ENCODE results near the gene UBN2.
A peak's percentile ranks its signal among the peaks of the same experiment; 100 is the strongest.
"Not testable (repeated sequence)": the region's sequence is repeated elsewhere in the genome, so short reads cannot be mapped to it uniquely, and the experiment has no call there.

Gene UBN2

GRCh38 chr7:139224219-139224618, 6.8 kb upstream of the UBN2 start:
- no peak for TF ChIP-seq CTCF (IDR thresholded peaks at IDR 0.05; ENCODE audit: borderline replicate concordance, insufficient read depth, low read depth, low read length)
- no peak overlapping the region for H3K4me3 ChIP-seq (ENCODE audit: low read depth, low read length)

GRCh38 chr7:139224836-139225235, 6.2 kb upstream of the UBN2 start:
- H3K4me3 ChIP-seq (ENCODE audit: low read depth, low read length), result not testable (repeated sequence)

GRCh38 chr7:139225286-139226157, 5.5 kb upstream of the UBN2 start:
- H3K4me3 ChIP-seq (ENCODE audit: low read depth, low read length), result not testable (repeated sequence)

GRCh38 chr7:139226158-139226515, 4.9 kb upstream of the UBN2 start:
- H3K4me3 ChIP-seq (ENCODE audit: low read depth, low read length), result not testable (repeated sequence)

GRCh38 chr7:139226988-139227488, 4.0 kb upstream of the UBN2 start:
- H3K4me3 ChIP-seq (ENCODE audit: low read depth, low read length), result not testable (repeated sequence)

GRCh38 chr7:139230023-139230422, 1.0 kb upstream of the UBN2 start:
- no peak overlapping the region for H3K4me3 ChIP-seq (ENCODE audit: low read depth, low read length)
- TF ChIP-seq CTCF (IDR thresholded peaks at IDR 0.05; ENCODE audit: borderline replicate concordance, insufficient read depth, low read depth, low read length), result no peak

GRCh38 chr7:139230484-139230773, 608 bp upstream of the UBN2 start:
- no peak for TF ChIP-seq CTCF (IDR thresholded peaks at IDR 0.05; ENCODE audit: borderline replicate concordance, insufficient read depth, low read depth, low read length)

DNA sequence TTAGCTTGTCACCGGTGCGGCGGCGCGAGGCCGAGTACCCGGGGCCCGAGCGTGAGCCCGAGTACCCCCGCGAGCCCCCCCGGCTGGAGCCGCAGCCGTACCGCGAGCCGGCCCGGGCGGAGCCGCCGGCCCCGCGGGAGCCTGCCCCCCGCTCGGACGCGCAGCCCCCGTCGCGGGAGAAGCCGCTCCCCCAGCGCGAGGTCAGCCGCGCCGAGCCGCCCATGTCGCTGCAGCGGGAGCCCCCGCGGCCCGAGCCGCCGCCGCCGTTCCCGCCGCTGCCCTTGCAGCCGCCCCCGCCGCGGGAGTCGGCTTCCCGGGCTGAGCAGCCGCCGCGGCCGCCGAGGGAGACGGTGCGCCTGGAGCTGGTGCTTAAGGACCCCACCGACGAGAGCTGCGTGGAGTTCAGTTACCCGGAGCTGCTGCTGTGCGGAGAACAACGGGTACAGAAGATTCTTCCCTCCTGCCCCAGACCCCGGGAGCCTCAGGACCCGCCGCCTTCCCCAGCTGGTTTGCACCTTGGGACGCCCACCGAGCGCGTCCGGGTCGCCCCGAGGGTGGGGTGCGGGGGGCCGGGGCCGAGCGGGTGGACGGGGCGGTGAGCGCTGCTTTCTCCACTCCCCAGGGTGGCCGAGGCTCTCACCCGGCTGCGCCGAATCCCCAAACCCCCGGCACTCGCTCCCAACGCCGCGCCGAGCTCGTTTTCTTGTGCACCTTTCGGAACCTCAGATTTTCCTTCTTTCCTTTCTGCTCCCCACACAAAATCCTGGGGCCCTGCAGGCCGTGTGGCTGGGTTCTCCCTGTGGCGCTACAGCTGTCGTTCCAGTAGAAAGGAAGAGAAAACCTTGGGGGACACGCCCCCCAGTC, 708 bp downstream of the UBN2 start:
- H3K4me3 ChIP-seq (ENCODE audit: low read depth, low read length), result peak overlapping the region; percentile 100
- TF ChIP-seq CTCF (IDR thresholded peaks at IDR 0.05; ENCODE audit: borderline replicate concordance, insufficient read depth, low read depth, low read length), result no peak

More at GRCh38 chr7:139230484-139230773, 608 bp upstream of the UBN2 start:
- H3K4me3 ChIP-seq (ENCODE audit: low read depth, low read length), result peak overlapping the region; percentile 100

- no peak for TF ChIP-seq CTCF (IDR thresholded peaks at IDR 0.05; ENCODE audit: borderline replicate concordance, insufficient read depth, low read depth, low read length)
These were observed 1.3 kb downstream of the UBN2 start for GRCh38 chr7:139232377-139232717.

More at GRCh38 chr7:139232377-139232717, 1.3 kb downstream of the UBN2 start:
- peak overlapping the region; percentile 100 for H3K4me3 ChIP-seq (ENCODE audit: low read depth, low read length)

Measured in GM12875 (cell line).